Stimulated activated CD4-positive, alpha-beta T cell treated with anti-CD3 and anti-CD28 coated beads, TNF-alpha, amount 100 ng/mL, for 4 hours (primary cell): ENCODE measurements around the gene LARP4B.
"Not testable (repeated sequence)": the region's sequence is repeated elsewhere in the genome, so short reads cannot be mapped to it uniquely, and the experiment has no call there.

Experiments used
- DNase-seq, 3 experiments: peaks; one replicate each; pipeline ENCODE4 v3.0.0-alpha.2; 2020; ENCODE audit warnings: low read depth in 3 of 3

LARP4B gene

GRCh38 chr10:958106-958505 lies 26.6 kb upstream of the LARP4B start:
- DNase-seq: no peak

DNA sequence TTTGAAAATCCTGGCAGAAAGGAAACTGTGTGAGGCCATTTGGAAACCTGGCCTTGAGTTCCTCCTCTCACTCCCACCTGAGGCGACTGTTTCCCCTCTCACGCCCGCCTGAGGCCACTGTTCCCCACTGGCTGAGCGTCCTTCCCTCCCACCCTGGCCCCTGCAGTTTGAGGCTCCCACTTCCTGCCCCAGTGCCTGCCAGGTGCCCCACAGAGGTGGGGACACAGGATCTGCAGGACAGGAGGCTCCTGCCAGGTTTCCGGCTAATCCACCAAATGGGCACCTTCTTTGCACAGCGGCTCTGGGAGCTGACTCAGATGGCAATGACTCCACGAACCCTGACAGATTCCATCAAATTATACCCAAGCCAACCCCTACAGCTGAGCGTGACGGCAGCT lies 24.3 kb upstream of the LARP4B start:
- no peak for DNase-seq

DNA sequence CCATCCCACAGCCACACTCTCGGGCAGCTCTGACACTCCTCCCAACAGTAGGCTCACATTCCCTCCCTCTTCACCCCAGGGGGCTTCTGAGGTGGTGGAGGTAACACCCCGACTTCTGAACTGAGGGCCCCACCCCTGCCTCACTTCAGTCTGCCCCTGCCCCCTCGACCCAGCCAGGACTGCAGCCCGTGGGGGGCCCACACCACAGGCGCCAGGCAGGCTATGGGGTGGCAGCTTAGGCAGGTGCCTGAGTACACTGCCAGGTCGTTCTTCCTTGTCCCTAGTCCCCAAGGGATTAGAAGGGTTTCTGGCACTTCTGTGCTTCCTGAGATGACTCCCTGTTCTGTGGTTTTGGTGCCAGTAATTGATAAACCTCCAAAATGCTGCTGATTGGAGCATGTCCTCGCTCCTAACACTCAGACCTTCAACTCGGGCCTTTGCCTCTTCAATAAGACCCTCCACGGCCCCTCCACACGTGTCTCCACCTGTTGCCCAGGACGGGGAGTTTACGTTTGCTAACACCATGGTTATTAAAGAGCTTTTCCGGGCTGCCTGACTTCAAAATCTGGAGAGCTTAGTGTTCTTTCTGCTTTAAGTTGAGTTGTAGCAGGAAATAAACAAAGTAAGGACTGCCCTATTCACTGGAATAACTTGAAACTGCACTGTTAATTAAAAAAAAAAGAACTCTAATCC lies 23.8 kb upstream of the LARP4B start:
- DNase-seq: no peak

- DNase-seq: no peak
These were observed 22.9 kb upstream of the LARP4B start for GRCh38 chr10:954396-954795.

DNA sequence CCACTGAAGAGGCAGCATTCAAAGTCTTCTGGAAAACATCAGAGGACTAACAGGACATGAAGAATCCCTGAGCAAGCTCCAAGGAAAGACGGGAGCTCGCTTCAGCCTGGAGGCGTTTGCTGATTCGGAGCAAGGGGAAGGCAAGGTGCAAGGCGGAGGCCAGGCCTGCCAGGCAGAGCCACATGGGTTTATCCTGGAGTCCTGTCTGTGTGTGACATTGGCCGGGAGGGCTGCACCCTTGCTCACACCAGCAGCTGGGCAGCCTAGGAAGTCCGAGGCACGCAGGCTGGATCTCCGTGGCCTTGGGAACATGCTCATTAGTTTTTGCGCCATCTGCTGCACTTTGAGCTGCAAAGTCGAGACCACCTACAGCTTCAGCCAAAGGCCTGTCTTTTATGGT lies 22.3 kb upstream of the LARP4B start:
- DNase-seq: no peak

GRCh38 chr10:949446-949845 lies 17.9 kb upstream of the LARP4B start:
- DNase-seq: no peak

DNA sequence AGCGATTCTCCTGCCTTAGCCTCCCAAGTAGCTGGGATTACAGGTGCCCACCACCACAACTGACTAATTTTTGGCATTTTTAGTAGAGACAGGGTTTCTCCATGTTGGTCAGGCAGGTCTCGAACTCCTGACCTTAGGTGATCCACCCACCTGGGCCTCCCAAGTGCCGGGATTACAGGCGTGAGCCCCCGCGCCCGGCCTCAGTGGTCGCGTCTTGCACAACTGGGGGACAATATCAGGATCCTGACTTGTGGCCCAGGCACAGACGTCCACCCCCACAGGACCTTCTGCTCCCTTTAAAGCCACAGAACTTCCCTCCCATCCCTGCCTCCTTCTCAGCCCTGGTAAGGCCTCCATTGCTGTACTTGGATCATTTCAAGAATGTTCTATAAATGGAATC lies 16.8 kb upstream of the LARP4B start:
- no peak for DNase-seq

DNA sequence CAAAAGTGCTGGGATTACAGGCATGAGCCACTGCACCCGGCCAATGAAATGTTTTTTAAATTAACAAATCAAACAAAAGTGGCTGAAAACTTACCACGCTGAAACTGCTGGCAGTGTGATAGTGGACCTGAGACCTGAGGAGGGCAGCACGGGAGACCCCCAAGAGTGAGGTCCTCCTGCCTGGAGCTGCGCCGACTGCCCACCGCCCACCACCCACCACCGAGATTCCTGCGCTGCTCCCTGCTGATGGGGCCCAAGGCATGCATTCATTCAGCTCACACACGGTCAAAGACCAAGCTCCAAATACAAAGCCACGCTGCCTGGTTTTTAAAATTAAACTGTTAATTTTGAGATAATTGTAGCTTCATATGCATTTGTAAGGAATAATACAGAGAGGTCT lies 16.4 kb upstream of the LARP4B start:
- DNase-seq: no peak

DNA sequence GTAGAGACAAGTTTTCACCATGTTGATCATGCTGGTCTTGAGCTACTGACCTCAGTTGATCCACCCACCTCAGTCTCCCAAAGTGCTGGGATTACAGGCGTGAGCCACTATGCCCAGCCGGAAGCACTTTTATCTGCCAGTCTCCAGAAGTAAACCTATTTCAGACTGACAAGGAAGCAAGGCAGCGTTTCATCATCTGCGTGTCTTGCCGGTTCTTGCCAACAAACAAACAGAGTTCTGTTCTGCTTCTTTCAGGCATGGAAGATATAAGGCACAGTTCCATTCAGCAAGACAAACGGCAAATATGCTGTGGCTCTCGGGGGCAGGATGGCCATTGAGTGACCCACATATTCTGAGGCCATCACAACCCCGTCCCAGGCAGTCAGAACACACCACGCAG lies 15.5 kb upstream of the LARP4B start:
- no peak for DNase-seq

DNA sequence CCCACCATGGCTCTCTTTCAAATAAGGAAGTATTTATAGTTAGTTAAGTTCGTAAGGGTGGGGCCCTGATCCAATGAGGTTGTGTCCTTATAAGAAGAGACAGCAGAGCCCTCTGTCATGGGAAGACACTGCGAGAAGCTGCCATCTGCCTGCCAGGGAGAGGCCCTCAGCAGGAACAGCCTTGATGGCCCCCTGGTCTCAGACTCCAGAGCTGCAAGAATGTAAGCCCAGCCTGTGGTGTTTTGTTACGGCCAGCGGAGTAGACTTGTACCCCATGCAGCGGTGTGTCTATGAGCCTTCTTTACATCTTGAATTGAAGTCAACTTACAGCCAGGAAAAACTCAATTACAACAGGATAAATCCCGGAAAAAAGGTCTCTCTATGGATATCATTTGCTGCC lies 14.3 kb upstream of the LARP4B start:
- DNase-seq: no peak

DNA sequence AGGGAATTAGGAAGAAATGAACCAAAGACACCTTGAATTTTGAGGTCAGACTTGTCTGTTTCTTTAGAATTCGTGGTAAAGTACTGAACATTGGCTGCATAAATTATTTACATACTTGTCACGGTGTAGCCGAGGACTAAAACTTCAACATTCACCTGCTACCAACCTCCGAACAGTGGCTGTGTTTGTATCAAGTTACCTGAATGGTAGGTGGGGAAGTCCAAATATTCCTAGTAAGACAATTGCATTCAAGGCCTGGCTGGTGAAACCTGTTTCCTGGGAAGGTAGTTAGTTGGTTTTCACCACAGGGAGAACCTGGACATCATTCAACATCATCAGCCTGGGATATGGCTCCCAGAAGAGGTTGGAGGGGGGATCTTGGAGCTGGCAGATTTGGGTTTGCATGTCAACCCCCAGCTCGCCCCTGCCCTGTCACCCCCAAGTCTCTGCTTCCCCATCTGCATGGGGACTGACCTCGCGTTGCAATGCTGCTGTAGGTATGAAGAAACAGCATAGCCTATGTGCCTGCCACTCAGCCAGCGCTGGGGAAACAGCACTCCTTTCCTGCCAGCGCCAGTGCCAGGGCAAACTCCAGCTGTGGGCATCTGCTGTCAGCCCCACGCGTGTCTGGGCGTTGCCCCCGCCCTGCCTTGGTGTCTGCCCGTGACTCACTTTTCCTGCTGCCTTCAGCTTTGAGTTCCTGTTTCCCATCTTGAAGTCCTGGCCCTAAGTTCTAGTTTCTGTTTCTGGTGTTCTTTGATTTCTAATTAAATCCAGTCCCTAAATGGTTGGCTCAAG lies 12.7 kb upstream of the LARP4B start:
- DNase-seq: peak in 2 of 3 experiments; percentile 28 to 32

GRCh38 chr10:943334-944033 lies 12.0 kb upstream of the LARP4B start:
- no peak for DNase-seq

DNA sequence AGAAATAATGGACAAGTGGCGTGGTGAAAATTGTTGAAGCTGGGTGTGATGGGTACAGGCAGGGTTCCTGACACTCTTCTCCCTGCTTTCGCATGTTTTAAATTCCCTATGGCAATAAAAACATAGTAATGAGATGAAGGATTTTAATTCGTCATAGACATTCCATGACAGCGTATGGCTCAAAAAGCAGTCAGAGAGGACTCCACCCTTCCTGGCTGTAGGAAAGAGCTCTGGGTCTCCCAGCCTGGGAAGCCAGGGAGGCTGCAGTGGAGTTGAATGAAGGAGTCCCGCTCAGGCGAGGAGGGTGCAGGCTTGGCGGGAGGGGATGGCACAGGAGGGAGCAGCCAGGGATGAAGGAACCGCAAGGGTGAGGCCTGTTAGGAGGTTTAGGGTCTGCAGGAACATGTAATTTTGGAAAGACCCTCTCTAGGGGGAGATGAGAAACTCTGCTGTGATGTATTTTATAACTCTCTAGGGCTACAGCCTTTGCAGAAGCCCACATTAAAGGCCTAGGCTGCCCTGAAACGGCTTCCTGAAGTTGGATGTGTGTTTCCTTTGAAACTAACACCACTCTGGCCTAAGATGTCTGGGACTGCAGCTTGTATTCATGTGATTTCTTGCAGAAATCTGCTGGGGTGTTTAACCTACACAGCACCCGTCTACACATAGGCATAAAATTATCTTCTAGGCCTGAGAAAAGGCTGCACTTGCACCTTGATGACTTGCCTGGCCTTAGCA lies 7.6 kb upstream of the LARP4B start:
- no peak for DNase-seq

- no peak for DNase-seq
These were observed 3.4 kb upstream of the LARP4B start for GRCh38 chr10:934746-935406.

DNA sequence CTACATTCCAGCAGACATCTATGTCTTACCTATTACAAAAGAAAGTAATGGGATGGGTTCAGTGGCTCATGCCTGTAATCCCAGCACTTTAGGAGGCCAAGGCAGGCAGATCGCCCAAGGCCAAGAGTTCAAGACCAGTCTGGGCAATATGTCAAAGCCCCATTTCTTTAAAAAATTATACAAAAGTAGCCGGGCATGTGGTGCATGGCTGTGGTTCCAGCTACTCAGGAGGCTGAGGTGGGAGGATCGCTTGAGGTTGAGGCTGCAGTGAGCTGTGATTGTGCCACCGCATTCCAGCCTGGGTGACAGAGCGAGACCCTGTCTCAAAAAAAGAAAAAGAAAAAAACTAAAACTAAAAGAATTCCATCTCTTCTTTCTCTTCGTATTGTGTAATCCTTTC lies 2.7 kb upstream of the LARP4B start:
- not testable (repeated sequence) for DNase-seq

DNA sequence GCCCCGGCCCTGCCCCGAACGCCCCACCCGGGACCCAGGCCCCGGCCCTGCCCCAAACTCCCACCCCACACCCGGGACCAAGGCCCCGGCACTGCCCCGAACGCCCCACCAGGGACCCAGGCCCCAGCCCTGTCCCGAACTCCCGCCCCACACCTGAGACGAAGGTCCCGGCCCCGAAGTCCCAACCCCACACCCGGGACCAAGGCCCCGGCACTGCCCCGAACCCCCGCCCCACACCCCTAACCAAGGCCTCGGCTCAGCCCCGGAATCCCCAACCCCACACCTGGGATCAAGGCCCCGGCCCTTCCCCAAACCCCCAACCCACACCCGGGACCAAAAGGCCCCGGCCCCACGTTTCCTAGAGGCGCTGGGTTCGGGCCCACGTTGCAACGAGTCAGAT lies 1.1 kb upstream of the LARP4B start:
- no peak for DNase-seq

GRCh38 chr10:930625-931325 lies 730 bp downstream of the LARP4B start:
- peak in 1 of 3 experiments; percentile 18 for DNase-seq

- no peak for DNase-seq
These were observed 1.4 kb downstream of the LARP4B start for GRCh38 chr10:929960-930624.

- DNase-seq: no peak
These were observed 4.4 kb downstream of the LARP4B start for GRCh38 chr10:927131-927530.

- DNase-seq: no peak
These were observed 5.3 kb downstream of the LARP4B start for GRCh38 chr10:926075-926698.
